ENCODE measurements around the gene GMDS.

Gene GMDS

GRCh38 chr6:2240961-2241360 is 4.4 kb downstream of the GMDS start:
- no peak for DNase-seq (ENCODE audit: low read depth)

DNA sequence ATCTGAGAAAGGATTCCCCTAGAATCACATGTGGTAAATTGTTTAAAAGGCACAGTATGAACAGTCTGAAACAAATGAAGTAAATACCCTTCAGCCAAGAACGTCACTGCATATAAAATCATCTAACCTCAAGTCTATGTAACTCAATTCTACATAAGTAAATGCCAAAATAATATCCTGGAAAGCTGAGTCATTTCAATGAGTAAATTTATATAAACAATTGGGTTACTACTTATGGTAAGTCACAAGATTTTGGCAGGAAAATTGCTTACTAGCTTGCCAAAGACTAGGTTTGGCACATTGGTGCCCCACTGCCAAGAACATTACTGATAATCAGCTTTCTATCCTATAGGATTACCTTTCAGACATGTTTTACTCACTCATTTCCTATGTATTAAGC is 8.4 kb downstream of the GMDS start:
- DNase-seq (ENCODE audit: low read depth): peak; percentile 29

GRCh38 chr6:2235777-2236495 is 9.5 kb downstream of the GMDS start:
- no peak for DNase-seq (ENCODE audit: low read depth)

- no peak for DNase-seq (ENCODE audit: low read depth)
These were observed 13.0 kb downstream of the GMDS start for GRCh38 chr6:2232445-2232844.

DNA sequence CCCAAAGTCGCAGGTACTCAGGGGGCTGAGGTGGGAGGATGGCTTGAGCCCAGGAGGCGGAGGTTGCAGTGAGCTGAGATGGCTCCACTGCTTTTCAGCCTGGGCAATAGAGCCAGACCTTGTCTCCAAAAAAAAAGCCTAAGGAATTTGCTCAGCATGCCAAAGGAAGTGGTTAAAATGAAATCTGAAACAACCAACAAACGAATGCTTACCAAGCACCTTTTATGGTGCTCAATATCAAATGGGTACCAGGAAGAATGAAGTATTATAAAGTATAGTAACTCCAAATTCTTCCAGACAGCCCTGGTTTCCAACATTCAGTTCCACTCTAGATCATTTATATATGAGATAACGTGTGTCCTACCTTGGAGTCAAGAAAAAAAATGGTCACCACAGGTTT is 14.0 kb downstream of the GMDS start:
- DNase-seq (ENCODE audit: low read depth): no peak

DNA sequence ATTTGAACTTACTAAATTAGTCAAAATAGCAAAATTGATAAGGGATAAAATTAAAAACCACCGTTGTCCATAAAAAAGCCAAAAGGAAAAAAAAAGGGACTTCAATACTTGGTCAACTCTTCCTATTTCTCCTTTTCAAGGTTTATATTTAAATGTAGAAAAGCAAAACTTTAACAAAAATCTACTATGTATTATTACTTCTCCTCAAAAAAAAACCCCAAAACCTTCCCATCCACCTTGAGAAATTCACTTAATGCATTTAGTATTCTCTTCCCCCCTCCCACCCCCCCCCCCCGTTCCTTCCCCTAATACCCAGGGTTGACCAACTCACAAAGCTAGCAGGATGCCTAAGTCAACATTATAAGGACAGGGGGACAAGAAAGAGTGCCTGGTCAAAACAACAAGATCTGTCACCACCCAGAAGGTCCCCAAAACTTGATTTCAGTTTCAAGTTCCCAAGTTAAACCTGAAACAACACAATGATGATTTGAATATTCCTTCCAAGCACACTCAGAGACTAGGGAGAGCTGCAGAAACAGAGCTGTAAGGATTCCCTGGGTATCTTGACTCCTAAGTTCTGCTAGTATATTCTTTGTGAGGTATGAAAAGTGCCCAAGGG is 14.6 kb downstream of the GMDS start:
- DNase-seq (ENCODE audit: low read depth): no peak

GRCh38 chr6:2229742-2230141 is 15.7 kb downstream of the GMDS start:
- no peak for DNase-seq (ENCODE audit: low read depth)

- DNase-seq (ENCODE audit: low read depth): no peak
These were observed 16.4 kb downstream of the GMDS start for GRCh38 chr6:2229039-2229438.

DNA sequence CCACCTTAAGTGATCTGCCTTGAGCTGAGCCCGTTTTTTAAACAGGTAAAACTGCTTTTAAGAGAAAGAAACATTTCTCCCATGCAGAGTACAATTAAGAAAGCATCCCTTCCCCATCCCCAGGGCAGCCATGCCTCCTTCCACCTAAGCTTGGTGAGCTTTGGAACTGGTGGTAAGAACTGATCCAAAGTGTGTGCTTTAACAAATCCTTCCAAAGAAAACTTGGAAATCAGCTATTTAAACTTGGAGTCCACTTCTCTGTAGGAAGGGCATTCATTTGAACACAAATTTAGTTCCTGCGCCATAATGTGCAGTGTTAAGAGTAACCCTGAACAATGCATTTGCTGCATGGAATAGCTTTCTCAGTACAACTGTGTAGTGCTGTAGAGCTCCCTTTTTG is 17.0 kb downstream of the GMDS start:
- DNase-seq (ENCODE audit: low read depth): no peak

GRCh38 chr6:2226775-2227174 is 18.6 kb downstream of the GMDS start:
- DNase-seq (ENCODE audit: low read depth): no peak

DNA sequence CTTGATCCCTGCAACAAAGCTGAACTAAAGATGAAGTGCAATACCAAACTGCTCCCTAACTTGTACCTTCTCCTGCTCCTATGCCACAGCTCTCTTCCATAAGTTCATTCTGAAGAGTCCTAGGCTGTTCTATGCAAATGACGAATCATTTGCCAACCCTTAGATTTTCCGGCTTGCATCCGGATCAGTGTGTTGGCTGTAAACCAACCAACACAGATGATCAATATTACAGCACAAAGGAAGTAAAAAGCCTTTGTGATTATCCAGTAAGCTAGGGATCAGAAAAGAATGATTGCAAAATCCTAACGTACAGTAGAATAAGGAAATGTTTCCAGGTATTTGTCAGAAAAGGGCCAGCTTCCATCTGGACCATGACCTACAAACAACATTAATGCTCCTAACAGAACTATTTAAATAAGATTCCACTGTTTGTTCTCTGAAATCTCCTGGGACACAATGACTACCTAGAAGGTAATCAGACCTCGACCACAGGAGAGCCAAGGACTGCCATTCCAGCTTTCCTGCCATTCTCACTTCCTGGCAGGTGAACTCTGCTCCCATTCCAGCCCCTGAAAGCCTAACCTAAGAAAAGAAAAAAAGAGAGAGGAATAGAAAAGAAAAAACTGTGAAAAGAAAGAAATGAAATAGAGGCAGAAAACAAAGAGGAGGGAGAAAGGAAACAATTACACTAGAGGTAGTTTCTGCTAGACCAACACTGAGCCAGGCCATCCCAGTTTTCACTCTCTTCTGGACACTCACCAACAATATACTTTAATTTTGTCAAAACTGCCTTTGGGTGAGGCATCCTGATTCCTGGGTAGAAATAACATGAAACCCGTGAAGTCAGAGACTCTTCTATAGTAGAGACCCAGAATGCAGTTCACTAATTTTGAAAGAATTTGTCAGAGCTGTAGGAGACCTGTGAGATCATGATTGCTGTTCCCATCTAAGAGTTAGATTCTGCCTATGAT is 19.7 kb downstream of the GMDS start:
- no peak for DNase-seq (ENCODE audit: low read depth)

DNA sequence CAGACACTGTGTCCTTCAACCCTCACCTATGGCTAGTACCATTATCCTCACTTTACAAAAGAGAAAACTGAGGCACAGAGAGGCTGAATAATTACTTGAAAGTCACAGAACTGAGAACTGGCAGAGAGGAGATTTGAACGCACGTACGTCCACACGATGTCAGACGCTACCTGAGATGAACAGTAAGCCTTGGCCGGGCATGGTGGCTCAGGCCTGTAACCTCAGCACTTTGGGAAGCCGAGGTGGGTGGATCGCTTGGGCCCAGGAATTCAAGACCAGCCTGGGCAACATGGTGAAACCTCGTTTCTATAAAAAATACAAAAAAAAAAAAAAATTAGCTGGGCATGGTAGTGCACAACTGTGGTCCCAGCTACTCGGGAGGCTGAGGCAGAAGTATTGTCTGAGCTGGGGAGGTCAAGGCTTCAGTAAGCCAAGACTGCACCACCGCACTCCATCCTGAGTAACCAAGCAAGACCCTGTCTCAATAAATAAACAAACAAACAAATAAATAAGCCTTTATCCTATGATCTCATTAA is 20.5 kb downstream of the GMDS start:
- no peak for DNase-seq (ENCODE audit: low read depth)

GRCh38 chr6:2222275-2222842 is 23.0 kb downstream of the GMDS start:
- no peak for DNase-seq (ENCODE audit: low read depth)

GRCh38 chr6:2221726-2222274 is 23.6 kb downstream of the GMDS start:
- no peak for DNase-seq (ENCODE audit: low read depth)

DNA sequence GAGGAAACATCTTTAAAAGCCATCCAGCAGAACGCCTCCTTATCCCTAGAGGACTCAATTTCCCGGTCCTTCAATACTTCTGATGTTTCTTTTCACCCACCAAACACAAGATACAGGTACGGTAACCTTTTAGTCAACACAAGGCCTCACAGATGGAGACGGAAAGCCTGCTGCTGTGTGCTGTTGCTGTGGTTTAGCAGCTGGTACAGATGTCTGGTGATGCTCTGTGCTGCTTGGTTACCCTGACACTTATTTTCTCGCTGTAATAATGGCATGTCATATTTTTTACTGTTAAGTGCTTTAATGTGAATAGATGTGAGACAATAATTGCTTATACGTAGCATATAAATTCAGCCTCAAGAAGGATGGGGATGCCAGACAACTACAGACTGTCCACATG is 25.3 kb downstream of the GMDS start:
- no peak for DNase-seq (ENCODE audit: low read depth)

GRCh38 chr6:2218866-2219265 is 26.5 kb downstream of the GMDS start:
- DNase-seq (ENCODE audit: low read depth): no peak

GRCh38 chr6:2216794-2217383 is 28.5 kb downstream of the GMDS start:
- DNase-seq (ENCODE audit: low read depth): no peak

DNA sequence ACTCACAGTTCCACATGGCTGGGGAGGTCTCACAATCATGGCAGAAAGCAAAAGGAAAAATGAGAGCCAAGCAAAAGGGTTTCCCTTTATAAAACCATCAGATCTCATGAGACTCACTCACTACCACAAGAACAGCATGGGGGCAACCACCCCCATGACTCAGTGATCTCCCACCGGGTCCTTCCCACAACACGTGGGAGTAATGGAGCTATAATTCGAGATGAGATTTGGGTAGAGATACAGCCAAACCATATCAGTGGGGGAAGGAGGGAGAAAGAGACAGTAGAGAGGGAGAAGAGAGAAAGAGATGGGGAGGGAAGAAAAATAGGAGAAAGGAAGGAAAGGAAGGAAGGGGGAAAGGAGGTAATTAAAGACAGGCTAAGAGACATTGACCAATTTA is 30.1 kb downstream of the GMDS start:
- DNase-seq (ENCODE audit: low read depth): no peak

DNA sequence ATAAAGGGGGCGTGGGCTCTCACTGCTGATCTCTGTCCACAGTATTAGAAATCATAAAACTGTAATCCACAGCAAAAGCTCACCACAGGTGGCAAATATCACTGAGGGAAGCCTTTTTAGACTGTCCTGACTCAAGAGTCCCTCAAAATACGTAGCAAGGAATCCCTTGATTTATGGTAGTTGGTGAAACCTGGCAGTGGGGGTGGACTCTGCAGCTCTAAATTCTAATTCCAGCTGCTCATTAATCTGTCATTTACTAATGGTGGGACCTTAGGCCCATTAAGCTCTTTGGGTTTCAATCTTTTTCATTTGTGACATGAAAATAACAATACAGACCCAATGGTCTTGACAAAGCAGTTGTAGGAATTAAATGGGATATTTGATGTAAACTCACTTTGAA is 32.3 kb downstream of the GMDS start:
- no peak for DNase-seq (ENCODE audit: low read depth)

DNA sequence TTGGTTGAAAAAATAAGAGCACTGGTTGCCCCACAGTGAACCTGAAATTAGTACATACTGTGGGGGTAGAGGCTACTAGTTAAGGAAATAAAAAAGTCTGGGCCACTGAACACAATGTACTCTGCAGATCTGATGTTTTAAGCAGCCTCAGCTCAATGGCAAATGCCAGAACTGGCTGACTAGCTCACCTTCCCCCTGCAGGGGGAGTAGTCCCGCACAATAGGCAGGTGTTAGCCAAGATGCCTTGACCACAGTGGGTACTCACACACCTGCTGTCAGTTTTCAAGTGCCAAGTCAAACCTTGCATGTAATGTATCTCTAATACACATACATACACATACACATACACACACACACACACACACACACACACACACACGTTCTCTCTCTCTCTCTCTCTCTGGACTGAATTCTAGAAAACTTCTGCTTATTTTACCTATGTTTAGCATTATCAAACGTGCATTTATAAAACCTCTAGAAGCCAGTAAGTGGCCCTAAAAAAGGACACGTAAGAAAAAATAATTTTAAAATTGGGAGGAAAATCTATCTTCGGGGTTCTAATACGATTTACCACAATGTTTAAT is 36.1 kb downstream of the GMDS start:
- DNase-seq (ENCODE audit: low read depth): no peak

- no peak for DNase-seq (ENCODE audit: low read depth)
These were observed 36.9 kb downstream of the GMDS start for GRCh38 chr6:2208468-2208867.
